Upper lobe of right lung (tissue), 1 donor: ENCODE data around the gene EFCAB3. TPM values are rescaled to one million over a fixed set of nuclear protein-coding genes. Genes with fewer than 3 reads are reported as not detected.
A peak's percentile ranks its signal among the peaks of the same experiment; 100 is the strongest.
"Not testable (repeated sequence)": the region's sequence is repeated elsewhere in the genome, so short reads cannot be mapped to it uniquely, and the experiment has no call there.

Experiments
- ATAC-seq: fragments of 200-7000 bp; cut with Tn5 transposase; one replicate; pipeline ENCODE4 v1.9.1; 2020; ENCODE audit warnings: mild to moderate bottlenecking, moderate library complexity
- DNase-seq: peaks from one replicate; pipeline ENCODE4 v3.0.0-alpha.2; 2020
- H3K27ac ChIP-seq: fragments of 200-600 bp; one replicate; pipeline ENCODE4 v1.8.0; 2022
- H3K27me3 ChIP-seq: fragments of 200-600 bp; one replicate; pipeline ENCODE4 v1.8.0; 2022; ENCODE audit warnings: mild to moderate bottlenecking
- H3K36me3 ChIP-seq: fragments of 200-600 bp; one replicate; pipeline ENCODE4 v1.8.0; 2022
- H3K4me1 ChIP-seq: fragments of 200-600 bp; one replicate; pipeline ENCODE4 v1.8.0; 2022
- H3K4me3 ChIP-seq: fragments of 200-600 bp; one replicate; pipeline ENCODE4 v1.8.0; 2022; ENCODE audit warnings: mild to moderate bottlenecking
- H3K9me3 ChIP-seq: fragments of 200-600 bp; one replicate; pipeline ENCODE4 v1.8.0; 2022
- CTCF ChIP-seq: fragments of 200-600 bp; IDR thresholded peaks from one replicate; pipeline ENCODE4 v1.8.0; 2022; ENCODE audit warnings: antibody characterized with exemption
- intact Hi-C: fragments of 100-400 bp; cut with DNase I; formaldehyde crosslinking; loops from one replicate; pipeline ENCODE4 v1.11.0; 2022
- total RNA-seq: library from RNA; stranded (reverse); fragmentation: NEBNext Ultra II Directional; extraction: Animal tissue kit (Norgen Biotek cat#: 25700); gene quantifications from one replicate; pipeline ENCODE4 v1.2.1, GENCODE V29; 2021
- donor health status: DM: no; HTN: yes; CAD: no; lungs with severe emphysema.

Gene EFCAB3
- total RNA-seq, 1 donor from 2014 or later = not detected

DNA sequence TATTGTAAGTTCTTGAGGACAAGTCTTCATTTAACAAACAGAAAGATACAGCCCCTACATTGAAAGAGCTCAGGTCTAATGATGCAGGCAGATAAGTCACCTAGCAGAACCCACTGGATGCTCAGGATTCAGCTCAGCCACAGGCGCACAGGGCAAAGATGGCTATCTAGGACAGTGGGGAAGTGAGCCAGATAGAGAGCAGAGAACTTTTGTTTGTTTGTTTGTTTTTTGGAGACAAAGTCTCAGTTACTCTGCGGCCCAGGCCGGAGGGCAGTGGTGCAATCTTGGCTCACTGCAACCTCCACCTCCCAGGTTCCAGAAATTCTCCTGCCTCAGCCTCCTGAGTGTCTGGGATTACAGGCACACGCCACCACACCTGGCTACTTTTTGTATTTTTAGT, 63.7 kb downstream of the EFCAB3 start:
- H3K27me3 ChIP-seq = no peaks in the 10 kb centered on the region
- H3K4me1 ChIP-seq = no peaks in the 10 kb centered on the region
- H3K9me3 ChIP-seq = no peaks in the 10 kb centered on the region
- H3K4me3 ChIP-seq = no peak overlapping the region
- peaks cover 79% of the 10 kb centered on the region for H3K36me3 ChIP-seq
- H3K27ac ChIP-seq = no peak overlapping the region
- DNase-seq = no peak
- ATAC-seq = no peak
- no peak for TF ChIP-seq CTCF
- intact Hi-C loops = no loop called here

- H3K27ac ChIP-seq, intact Hi-C loops, H3K4me3 ChIP-seq, H3K9me3 ChIP-seq, H3K4me1 ChIP-seq, H3K27me3 ChIP-seq, DNase-seq, ATAC-seq: not testable (repeated sequence)
- H3K36me3 ChIP-seq = peaks cover 76% of the 10 kb centered on the region
Measured at GRCh38 chr17:62445791-62446190, 65.4 kb downstream of the EFCAB3 start.

GRCh38 chr17:62452195-62452594, 71.8 kb downstream of the EFCAB3 start:
- H3K4me1 ChIP-seq, H3K4me3 ChIP-seq, H3K27me3 ChIP-seq, H3K9me3 ChIP-seq, H3K27ac ChIP-seq, DNase-seq, intact Hi-C loops: not testable (repeated sequence)
- ATAC-seq = peak; percentile 60
- peaks cover 21% of the 10 kb centered on the region for H3K36me3 ChIP-seq

DNA sequence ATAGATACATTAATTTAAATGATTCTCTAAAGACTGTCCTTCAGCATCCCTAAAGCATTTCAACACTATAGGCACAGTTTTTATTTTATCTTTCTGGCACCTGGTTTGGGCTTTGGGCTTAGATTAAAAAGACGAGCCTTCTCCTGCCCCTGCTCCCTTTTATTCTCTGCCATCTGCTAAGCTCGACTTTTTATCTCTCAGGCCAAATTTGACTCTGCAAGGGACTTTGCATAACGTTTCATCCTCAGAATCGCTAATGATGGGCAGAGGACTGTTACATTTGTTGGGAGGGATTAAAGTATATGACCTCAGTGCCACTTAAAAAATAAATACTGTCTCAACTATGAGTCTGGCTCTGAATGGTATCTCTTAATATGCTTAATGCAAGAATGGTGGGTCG, 72.7 kb downstream of the EFCAB3 start:
- H3K4me3 ChIP-seq, intact Hi-C loops, H3K4me1 ChIP-seq, H3K9me3 ChIP-seq, H3K27me3 ChIP-seq, DNase-seq, H3K27ac ChIP-seq, ATAC-seq: not testable (repeated sequence)
- H3K36me3 ChIP-seq = peaks cover 13% of the 10 kb centered on the region

DNA sequence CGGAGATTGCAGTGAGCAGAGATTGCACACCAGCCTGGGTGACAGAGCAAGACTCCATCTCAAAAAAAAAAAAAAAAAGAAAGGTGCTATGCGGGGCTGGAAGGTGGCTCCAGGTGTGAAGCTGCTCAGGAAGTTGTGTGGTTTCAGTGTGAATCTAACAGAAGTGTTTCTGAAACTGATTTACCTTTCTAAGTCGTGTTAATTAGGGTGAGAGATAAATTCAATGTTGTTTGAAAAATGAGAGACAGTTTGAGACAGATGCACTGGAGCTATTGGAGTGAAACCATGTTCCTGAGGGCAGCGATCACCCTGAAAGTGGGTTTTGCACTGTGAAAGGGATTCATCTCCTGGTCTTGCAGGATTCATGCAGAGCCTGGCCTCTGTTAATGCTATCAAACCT, 73.3 kb downstream of the EFCAB3 start:
- H3K9me3 ChIP-seq, H3K36me3 ChIP-seq, intact Hi-C loops, H3K27me3 ChIP-seq, H3K27ac ChIP-seq, H3K4me3 ChIP-seq, DNase-seq, ATAC-seq, H3K4me1 ChIP-seq: not testable (repeated sequence)

DNA sequence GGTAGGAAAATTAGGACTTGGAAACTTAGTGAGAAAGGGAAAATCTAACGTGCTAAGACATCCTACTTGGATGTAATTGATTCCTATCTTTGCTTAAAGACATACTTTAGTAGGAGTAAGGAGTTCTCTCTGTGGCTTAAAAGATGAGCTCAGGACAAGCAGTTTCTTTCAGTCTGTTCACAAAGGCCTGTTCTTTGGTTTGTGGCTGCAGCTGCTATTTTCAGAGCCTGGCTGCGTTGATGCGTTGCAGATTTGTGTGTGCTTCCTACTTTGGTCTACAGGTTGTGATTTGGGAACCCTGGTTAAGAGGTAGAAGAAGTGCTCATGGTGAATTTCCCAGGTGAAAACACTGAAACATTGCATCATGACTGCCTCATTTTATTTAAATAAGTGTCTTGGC, 73.8 kb downstream of the EFCAB3 start:
- ATAC-seq, H3K9me3 ChIP-seq, intact Hi-C loops, H3K4me3 ChIP-seq, H3K27me3 ChIP-seq, H3K4me1 ChIP-seq, H3K27ac ChIP-seq, DNase-seq, H3K36me3 ChIP-seq: not testable (repeated sequence)

DNA sequence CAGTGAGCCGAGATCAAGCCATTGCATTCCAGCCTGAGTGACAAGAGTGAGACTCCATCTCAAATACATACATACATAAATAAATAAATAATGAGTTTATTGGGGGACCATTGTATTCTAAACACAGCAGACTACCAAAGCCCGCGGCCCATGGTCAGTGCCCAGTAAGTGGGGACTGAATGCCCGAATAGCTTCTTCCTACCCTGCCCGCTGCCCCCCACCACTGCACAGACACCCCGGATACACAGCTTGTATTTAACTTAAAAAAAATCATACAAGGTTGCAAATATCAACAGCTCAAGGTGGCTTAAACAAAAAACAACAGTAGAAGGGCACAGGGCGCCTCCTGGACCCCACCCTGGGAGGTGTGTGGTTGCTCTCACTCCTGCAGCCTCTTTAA, 75.7 kb downstream of the EFCAB3 start:
- Histone ChIP-seq H3K4me3 (no peak overlapping the region), H3K9me3 (no peaks in the 10 kb centered on the region), H3K27me3 (no peaks in the 10 kb centered on the region), H3K27ac (no peak overlapping the region), H3K4me1 (no peaks in the 10 kb centered on the region), H3K36me3 (no peaks in the 10 kb centered on the region)
- intact Hi-C loops = no loop called here
- DNase-seq = no peak
- no peak for ATAC-seq
- no peak for TF ChIP-seq CTCF

GRCh38 chr17:62458483-62458882, 78.1 kb downstream of the EFCAB3 start:
- H3K36me3 ChIP-seq, H3K9me3 ChIP-seq, H3K4me1 ChIP-seq, DNase-seq, intact Hi-C loops, ATAC-seq, H3K4me3 ChIP-seq, H3K27me3 ChIP-seq, H3K27ac ChIP-seq: not testable (repeated sequence)

GRCh38 chr17:62464422-62464821, 84.1 kb downstream of the EFCAB3 start:
- not testable (repeated sequence) for H3K4me1 ChIP-seq

GRCh38 chr17:62465271-62465670, 84.9 kb downstream of the EFCAB3 start:
- H3K27me3 ChIP-seq, H3K4me1 ChIP-seq, H3K4me3 ChIP-seq, ATAC-seq, H3K27ac ChIP-seq, H3K9me3 ChIP-seq, DNase-seq, H3K36me3 ChIP-seq, intact Hi-C loops: not testable (repeated sequence)

More at GRCh38 chr17:62464422-62464821, 84.1 kb downstream of the EFCAB3 start:
- H3K27ac ChIP-seq, H3K4me3 ChIP-seq, H3K9me3 ChIP-seq, DNase-seq, intact Hi-C loops, H3K36me3 ChIP-seq, H3K27me3 ChIP-seq: not testable (repeated sequence)
- ATAC-seq = peak; percentile 10

Other genes with a start within 250 kb of the EFCAB3 start
- gene METTL2A, start 43.3 kb downstream of the EFCAB3 start, total RNA-seq = 17.6 TPM
- 38.4 TPM for gene TLK2, start 98.3 kb downstream of the EFCAB3 start, total RNA-seq
- gene MRC2, start 247.1 kb downstream of the EFCAB3 start, total RNA-seq = 127 TPM